Measurements from ENCODE around the gene FYN. TPM values are rescaled to one million over a fixed set of nuclear protein-coding genes. Genes with fewer than 3 reads are reported as not detected.

FYN gene
- total RNA-seq, 1 donor: 207 TPM

GRCh38 chr6:111668410-111668809 is 204.8 kb downstream of the FYN start:
- no peaks in the 10 kb centered on the region for H3K4me1 ChIP-seq (ENCODE audit: insufficient read depth, low read length)
- no peak overlapping the region for H3K4me3 ChIP-seq (ENCODE audit: low read length)
- H3K27me3 ChIP-seq (ENCODE audit: insufficient read depth, low read length): no peaks in the 10 kb centered on the region
- no peaks in the 10 kb centered on the region for H3K9me3 ChIP-seq (ENCODE audit: low read depth, low read length)

GRCh38 chr6:111667931-111668330 is 205.3 kb downstream of the FYN start:
- Histone ChIP-seq H3K4me3 (ENCODE audit: low read length) (no peak overlapping the region), H3K9me3 (ENCODE audit: low read depth, low read length) (no peaks in the 10 kb centered on the region), H3K27me3 (ENCODE audit: insufficient read depth, low read length) (no peaks in the 10 kb centered on the region), H3K4me1 (ENCODE audit: insufficient read depth, low read length) (peaks cover 4% of the 10 kb centered on the region)

GRCh38 chr6:111666847-111667246 is 206.4 kb downstream of the FYN start:
- peaks cover 8% of the 10 kb centered on the region for H3K4me1 ChIP-seq (ENCODE audit: insufficient read depth, low read length)
- H3K27me3 ChIP-seq (ENCODE audit: insufficient read depth, low read length): no peaks in the 10 kb centered on the region

GRCh38 chr6:111664565-111665030 is 208.7 kb downstream of the FYN start:
- H3K9me3 ChIP-seq (ENCODE audit: low read depth, low read length): no peaks in the 10 kb centered on the region
- H3K27me3 ChIP-seq (ENCODE audit: insufficient read depth, low read length): no peaks in the 10 kb centered on the region
- peaks cover 8% of the 10 kb centered on the region for H3K4me1 ChIP-seq (ENCODE audit: insufficient read depth, low read length)
- H3K4me3 ChIP-seq (ENCODE audit: low read length): no peak overlapping the region

More at GRCh38 chr6:111666847-111667246, 206.4 kb downstream of the FYN start:
- Histone ChIP-seq H3K9me3 (ENCODE audit: low read depth, low read length) (no peaks in the 10 kb centered on the region), H3K4me3 (ENCODE audit: low read length) (no peak overlapping the region)

DNA sequence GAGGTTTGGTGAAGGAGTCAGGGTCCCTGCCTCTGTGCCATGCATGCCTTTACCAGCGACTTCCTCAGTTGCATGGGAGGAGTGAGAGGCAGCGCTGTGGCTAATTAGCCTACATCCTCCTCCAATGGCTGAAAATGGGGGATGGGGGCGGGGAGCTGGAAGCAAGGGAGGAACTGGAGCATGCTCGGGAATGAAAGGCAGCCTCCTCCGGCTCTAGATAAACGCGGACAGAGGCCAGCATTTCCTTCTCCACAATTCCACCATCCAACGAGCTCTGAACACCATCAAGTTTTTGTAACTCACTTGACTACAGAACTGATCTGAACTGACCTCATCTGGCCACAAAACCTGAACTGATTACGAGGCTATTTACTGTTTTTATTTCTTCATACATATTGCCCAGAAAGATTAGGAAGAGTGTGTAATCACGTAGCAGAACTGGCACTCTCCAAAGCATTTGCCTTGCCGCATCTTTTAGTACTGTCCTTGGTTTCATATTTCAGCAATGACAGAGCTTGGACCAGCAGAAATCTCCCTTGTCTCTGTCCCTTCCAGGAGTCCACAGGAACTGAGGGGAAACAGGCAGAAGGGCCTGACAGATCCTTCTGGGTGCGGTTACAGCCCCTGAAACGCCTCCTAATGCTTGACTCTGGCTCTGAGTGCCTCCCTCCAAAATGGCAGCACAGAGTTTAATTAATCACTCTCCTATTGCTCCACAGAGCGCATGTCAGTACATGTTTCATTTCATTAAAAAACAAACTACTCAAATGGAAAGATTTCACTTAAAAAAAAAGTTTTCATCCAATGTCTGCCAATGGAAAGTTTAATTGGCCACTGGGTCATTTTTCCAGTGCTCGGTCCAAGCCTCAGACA is 209.3 kb downstream of the FYN start:
- Histone ChIP-seq H3K27me3 (ENCODE audit: insufficient read depth, low read length) (no peaks in the 10 kb centered on the region), H3K4me3 (ENCODE audit: low read length) (no peak overlapping the region), H3K4me1 (ENCODE audit: insufficient read depth, low read length) (peaks cover 8% of the 10 kb centered on the region), H3K9me3 (ENCODE audit: low read depth, low read length) (no peaks in the 10 kb centered on the region)

DNA sequence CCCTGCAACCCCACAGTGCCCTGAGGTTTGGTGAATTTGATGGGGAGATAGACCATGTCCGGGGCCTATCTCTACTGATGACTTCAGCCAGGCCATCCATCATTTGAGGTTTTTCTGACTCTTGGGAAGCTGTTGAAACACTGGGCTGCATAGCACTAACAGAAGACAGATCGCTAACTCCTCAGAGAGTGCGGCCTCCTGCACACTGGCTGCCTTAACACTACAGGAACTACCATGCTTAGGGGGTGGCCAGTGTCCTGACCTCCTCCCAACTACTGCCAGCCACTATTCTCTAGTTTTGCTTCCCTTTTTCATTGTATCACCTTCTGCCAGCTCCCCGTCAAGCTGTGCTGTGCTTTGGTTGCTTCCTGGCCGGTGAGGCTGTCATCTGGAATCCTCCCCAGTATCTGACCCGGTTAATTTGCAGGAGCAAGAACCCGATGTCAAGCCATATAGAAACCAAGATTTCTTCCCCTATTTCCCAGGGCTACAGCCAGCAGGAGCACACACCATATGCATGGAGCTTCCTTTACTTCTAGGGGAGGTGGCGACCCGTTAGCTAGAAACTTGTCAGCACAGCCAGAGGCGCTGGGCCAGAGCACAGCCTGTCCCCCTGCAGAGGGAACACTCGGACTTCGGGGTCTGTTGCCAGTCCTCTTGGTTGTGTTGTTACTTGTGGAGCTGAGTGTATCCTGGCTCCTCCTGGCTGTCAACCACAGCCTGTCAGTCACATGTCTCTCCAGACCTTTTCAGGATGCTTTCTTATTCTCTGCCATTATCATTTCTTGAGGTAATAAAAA is 210.3 kb downstream of the FYN start:
- H3K9me3 ChIP-seq (ENCODE audit: low read depth, low read length): no peaks in the 10 kb centered on the region
- peaks cover 8% of the 10 kb centered on the region for H3K4me1 ChIP-seq (ENCODE audit: insufficient read depth, low read length)
- no peak overlapping the region for H3K4me3 ChIP-seq (ENCODE audit: low read length)
- no peaks in the 10 kb centered on the region for H3K27me3 ChIP-seq (ENCODE audit: insufficient read depth, low read length)

DNA sequence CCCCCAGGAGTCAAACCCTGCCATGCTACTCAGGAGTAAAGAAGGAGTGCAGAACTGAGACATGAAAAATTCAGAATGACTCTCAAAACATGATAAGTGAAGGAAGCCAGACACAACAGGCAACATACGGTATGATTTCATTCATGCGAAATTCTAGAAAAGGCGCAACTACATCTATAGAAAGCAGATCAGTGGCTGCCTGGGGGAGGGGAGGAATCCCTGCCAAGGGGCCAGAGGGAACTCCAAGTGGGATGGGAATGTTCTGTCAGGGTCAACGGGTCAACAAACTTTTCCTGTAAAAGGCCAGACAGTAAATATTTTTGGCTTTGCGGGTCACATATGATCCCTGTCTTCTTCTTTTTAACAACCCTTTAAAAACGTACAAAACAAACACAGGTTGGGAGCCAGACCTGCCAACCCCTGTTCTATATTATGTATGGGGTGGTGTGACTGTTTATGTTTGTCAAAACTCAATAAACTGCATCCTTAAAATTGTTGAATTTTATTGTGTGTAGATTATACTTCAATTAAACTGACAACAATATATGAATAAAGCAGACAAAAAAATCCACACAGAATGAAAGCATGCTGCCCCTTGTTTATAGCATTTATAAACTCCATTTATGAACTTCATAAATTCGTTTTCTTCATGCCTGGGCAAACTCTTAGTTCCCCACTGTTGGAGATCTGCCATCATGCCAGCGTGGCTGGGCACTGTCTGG is 211.0 kb downstream of the FYN start:
- Histone ChIP-seq H3K9me3 (ENCODE audit: low read depth, low read length) (no peaks in the 10 kb centered on the region), H3K4me1 (ENCODE audit: insufficient read depth, low read length) (peaks cover 14% of the 10 kb centered on the region), H3K27me3 (ENCODE audit: insufficient read depth, low read length) (no peaks in the 10 kb centered on the region), H3K4me3 (ENCODE audit: low read length) (no peak overlapping the region)

DNA sequence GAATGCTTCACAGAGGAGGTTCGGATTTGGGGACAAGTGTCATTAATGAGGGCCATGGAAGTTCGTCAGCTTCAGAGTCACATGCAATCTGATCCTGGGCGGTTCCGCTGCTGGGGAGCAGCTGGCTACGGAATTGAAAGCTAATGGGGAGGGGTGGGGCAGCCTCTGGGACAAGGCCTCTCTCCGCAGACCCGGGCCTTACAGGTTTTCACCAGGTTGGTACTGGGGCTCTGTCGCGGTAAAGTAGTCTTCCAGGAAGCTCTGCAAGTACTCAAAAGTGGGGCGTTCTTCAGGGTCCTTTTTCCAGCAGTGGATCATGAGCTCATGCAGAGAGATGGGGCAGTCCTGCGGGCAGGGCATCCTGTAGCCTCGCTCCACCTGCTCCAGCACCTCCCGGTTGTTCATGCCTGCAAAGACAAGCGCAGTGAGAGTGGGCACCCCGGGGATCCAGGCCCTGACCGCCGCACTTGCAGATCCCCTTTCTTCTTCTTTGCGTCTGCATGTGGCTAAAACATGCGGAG is 211.7 kb downstream of the FYN start:
- Histone ChIP-seq H3K27me3 (ENCODE audit: insufficient read depth, low read length) (no peaks in the 10 kb centered on the region), H3K4me1 (ENCODE audit: insufficient read depth, low read length) (peaks cover 14% of the 10 kb centered on the region), H3K4me3 (ENCODE audit: low read length) (no peak overlapping the region), H3K9me3 (ENCODE audit: low read depth, low read length) (no peaks in the 10 kb centered on the region)

- H3K27me3 ChIP-seq (ENCODE audit: insufficient read depth, low read length): no peaks in the 10 kb centered on the region
- H3K9me3 ChIP-seq (ENCODE audit: low read depth, low read length): no peaks in the 10 kb centered on the region
- H3K4me3 ChIP-seq (ENCODE audit: low read length): no peak overlapping the region
- H3K4me1 ChIP-seq (ENCODE audit: insufficient read depth, low read length): peaks cover 14% of the 10 kb centered on the region
These were observed 212.7 kb downstream of the FYN start for GRCh38 chr6:111660531-111660930.

- no peak overlapping the region for H3K4me3 ChIP-seq (ENCODE audit: low read length)
- H3K4me1 ChIP-seq (ENCODE audit: insufficient read depth, low read length): peaks cover 14% of the 10 kb centered on the region
- no peaks in the 10 kb centered on the region for H3K27me3 ChIP-seq (ENCODE audit: insufficient read depth, low read length)
- no peaks in the 10 kb centered on the region for H3K9me3 ChIP-seq (ENCODE audit: low read depth, low read length)
These were observed 214.6 kb downstream of the FYN start for GRCh38 chr6:111658462-111659154.

DNA sequence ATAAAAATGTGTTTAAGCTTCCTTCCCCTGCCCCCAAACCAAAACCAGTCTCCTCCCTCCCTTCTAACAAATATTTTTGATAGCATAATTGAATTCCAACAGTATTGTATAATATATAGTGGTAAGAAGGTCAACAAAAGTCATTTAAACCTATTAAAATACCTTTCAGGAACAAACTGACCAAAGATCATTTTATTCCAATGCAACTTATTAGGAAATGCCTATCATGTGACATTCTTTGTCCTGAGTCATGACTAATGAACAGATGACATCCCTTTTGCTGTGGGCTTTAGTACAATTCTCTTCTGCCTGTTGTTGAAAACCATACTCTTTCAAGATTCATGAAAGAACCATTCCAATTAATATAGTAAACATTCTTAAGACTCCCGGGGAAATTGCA is 216.1 kb downstream of the FYN start:
- no peaks in the 10 kb centered on the region for H3K9me3 ChIP-seq (ENCODE audit: low read depth, low read length)
- H3K4me1 ChIP-seq (ENCODE audit: insufficient read depth, low read length): peaks cover 6% of the 10 kb centered on the region
- no peak overlapping the region for H3K4me3 ChIP-seq (ENCODE audit: low read length)
- no peaks in the 10 kb centered on the region for H3K27me3 ChIP-seq (ENCODE audit: insufficient read depth, low read length)

DNA sequence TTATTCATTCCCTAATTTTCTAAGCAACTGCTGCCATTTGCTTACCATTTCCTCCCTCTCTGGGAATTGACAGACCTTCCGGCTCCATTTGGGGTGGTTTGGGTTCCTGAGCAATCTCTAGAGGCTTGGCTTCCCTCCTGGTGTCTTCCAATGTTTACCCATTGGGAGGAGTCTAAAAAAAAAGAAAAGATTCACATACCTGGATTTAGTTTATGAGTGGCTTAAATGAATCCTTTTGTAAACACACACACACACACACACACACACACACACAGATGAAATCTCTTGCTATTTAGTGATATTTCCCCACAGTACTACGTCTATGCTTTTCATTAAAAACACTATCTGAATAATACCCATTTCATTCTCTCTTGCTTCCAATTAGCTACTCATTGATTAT is 219.3 kb downstream of the FYN start:
- Histone ChIP-seq H3K27me3 (ENCODE audit: insufficient read depth, low read length) (no peaks in the 10 kb centered on the region), H3K9me3 (ENCODE audit: low read depth, low read length) (no peaks in the 10 kb centered on the region), H3K4me1 (ENCODE audit: insufficient read depth, low read length) (peaks cover 6% of the 10 kb centered on the region), H3K4me3 (ENCODE audit: low read length) (no peak overlapping the region)

DNA sequence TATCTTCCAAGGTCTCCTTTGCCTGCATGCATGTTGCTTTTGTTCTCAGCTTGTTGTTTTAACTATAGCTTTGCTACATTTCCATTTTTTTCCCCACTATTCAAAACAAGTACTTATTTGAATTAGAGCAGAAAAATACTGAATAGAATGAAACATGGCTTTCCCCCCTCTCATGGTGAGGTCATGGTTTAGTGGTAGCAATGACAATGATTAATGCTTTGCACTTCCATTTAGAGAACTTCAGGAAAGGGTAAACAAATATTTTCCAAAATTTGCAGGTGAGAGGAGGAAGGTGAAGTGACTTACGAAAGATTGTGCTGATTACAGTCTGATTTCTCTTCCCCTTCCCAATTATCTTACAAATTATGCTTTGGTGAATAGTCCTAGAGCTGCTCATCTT is 219.8 kb downstream of the FYN start:
- peaks cover 6% of the 10 kb centered on the region for H3K4me1 ChIP-seq (ENCODE audit: insufficient read depth, low read length)
- no peaks in the 10 kb centered on the region for H3K27me3 ChIP-seq (ENCODE audit: insufficient read depth, low read length)
- H3K9me3 ChIP-seq (ENCODE audit: low read depth, low read length): no peaks in the 10 kb centered on the region
- no peak overlapping the region for H3K4me3 ChIP-seq (ENCODE audit: low read length)

- no peak overlapping the region for H3K4me3 ChIP-seq (ENCODE audit: low read length)
- no peaks in the 10 kb centered on the region for H3K4me1 ChIP-seq (ENCODE audit: insufficient read depth, low read length)
- H3K9me3 ChIP-seq (ENCODE audit: low read depth, low read length): no peaks in the 10 kb centered on the region
- no peaks in the 10 kb centered on the region for H3K27me3 ChIP-seq (ENCODE audit: insufficient read depth, low read length)
These were observed 221.1 kb downstream of the FYN start for GRCh38 chr6:111652156-111652555.

All from mononuclear cell (primary cell).